IMR-90 (cell line): Measurements from ENCODE around the gene RYR1. TPM values are rescaled to one million over a fixed set of nuclear protein-coding genes. Genes with fewer than 3 reads are reported as not detected.

Source experiments
- ATAC-seq: fragments of 200-7000 bp; cut with Tn5 transposase; 2 replicates; pipeline ENCODE4 v1.9.1; 2020; ENCODE audit warnings: low read depth, mild to moderate bottlenecking, moderate library complexity
- BruUV-seq: library from RNA; stranded (reverse); fragments of 400-500 nt; replicated peaks from 2 replicates; lab custom pipeline; 2021; lab: Mats Ljungman, UMichigan
- CTCF ChIA-PET: fragments of 300-600 bp; formaldehyde crosslinking; extraction: SDS; loops from one replicate; lab custom pipeline; 2021; ENCODE audit warnings: antibody characterized with exemption; lab: Yijun Ruan, JAX
- POLR2A ChIA-PET: fragments of 300-600 bp; sonication (Branson Sonifier 250); formaldehyde crosslinking; loops from one replicate; lab custom pipeline; 2022; ENCODE audit warnings: antibody characterized with exemption; ENCODE audit not compliant: unreplicated experiment; lab: Charles Lee
- DNase-seq: peaks from one replicate; pipeline ENCODE4 v3.0.0; 2013
- H2AFZ ChIP-seq: replicated peaks from 2 replicates; pipeline ENCODE3; 2013; ENCODE audit warnings: low read length, mild to moderate bottlenecking; ENCODE audit not compliant: poor library complexity
- H2AK5ac ChIP-seq: 2 replicates; pipeline ENCODE4 v1.6.1; 2013; ENCODE audit warnings: low read depth, low read length, inconsistent platforms
- H2AK9ac ChIP-seq: replicated peaks from 2 replicates; pipeline ENCODE3; 2013; ENCODE audit warnings: mild to moderate bottlenecking, low read depth, low read length, moderate library complexity; ENCODE audit not compliant: poor library complexity
- H2BK120ac ChIP-seq: 2 replicates; pipeline ENCODE4 v1.6.1; 2013; ENCODE audit warnings: low read depth, low read length, inconsistent platforms
- H2BK15ac ChIP-seq: 3 replicates; pipeline ENCODE4 v1.6.1; 2013; ENCODE audit warnings: low read depth, low read length, inconsistent platforms
- H2BK20ac ChIP-seq: 2 replicates; pipeline ENCODE4 v1.6.1; 2013; ENCODE audit warnings: low read depth, mild to moderate bottlenecking, inconsistent platforms, low read length, moderate library complexity
- H2BK5ac ChIP-seq: 2 replicates; pipeline ENCODE4 v1.6.1; 2013; ENCODE audit warnings: mild to moderate bottlenecking, low read depth, low read length, inconsistent platforms; ENCODE audit not compliant: poor library complexity, severe bottlenecking
- H3K14ac ChIP-seq: replicated peaks from 2 replicates; pipeline ENCODE4 v1.6.1; 2013; ENCODE audit warnings: low read depth, low read length, inconsistent platforms
- H3K18ac ChIP-seq: 2 replicates; pipeline ENCODE4 v1.6.1; 2013; ENCODE audit warnings: low read depth, low read length, control low read depth
- H3K23ac ChIP-seq: 2 replicates; pipeline ENCODE4 v1.6.1; 2013; ENCODE audit warnings: low read depth, low read length, inconsistent platforms
- H3K27ac ChIP-seq: 2 replicates; pipeline ENCODE4 v1.5.1; 2013; ENCODE audit warnings: mild to moderate bottlenecking, control low read depth, low read length; ENCODE audit not compliant: insufficient read depth
- H3K27me3 ChIP-seq: 2 replicates; pipeline ENCODE4 v1.6.1; 2013; ENCODE audit warnings: low read length; ENCODE audit not compliant: control insufficient read depth, insufficient read depth
- H3K36me3 ChIP-seq: 2 replicates; pipeline ENCODE4 v1.6.1; 2013; ENCODE audit warnings: low read length, mixed read lengths; ENCODE audit not compliant: control insufficient read depth, insufficient read depth
- H3K4ac ChIP-seq: 2 replicates; pipeline ENCODE4 v1.6.1; 2013; ENCODE audit warnings: low read depth, low read length, inconsistent platforms
- H3K4me1 ChIP-seq: 2 replicates; pipeline ENCODE4 v1.6.1; 2013; ENCODE audit warnings: low read length, mixed read lengths; ENCODE audit not compliant: control insufficient read depth, insufficient read depth
- H3K4me2 ChIP-seq: 2 replicates; pipeline ENCODE4 v1.6.1; 2013; ENCODE audit warnings: low read depth, mild to moderate bottlenecking, control low read depth, low read length, moderate library complexity
- H3K4me3 ChIP-seq: 2 replicates; pipeline ENCODE4 v1.5.1; 2013; ENCODE audit warnings: low read depth, mild to moderate bottlenecking, control low read depth, low read length, moderate library complexity; ENCODE audit not compliant: insufficient read depth
- H3K56ac ChIP-seq: 2 replicates; pipeline ENCODE4 v1.6.1; 2013; ENCODE audit warnings: low read length, inconsistent platforms; ENCODE audit not compliant: insufficient read depth; ENCODE audit errors: extremely low read depth
- H3K79me1 ChIP-seq, 2 experiments: 2 replicates each; pipeline ENCODE4 v1.6.1; 2013; ENCODE audit warnings: low read length in 2 of 2, inconsistent platforms in 1 of 2, low read depth in 1 of 2
- H3K9ac ChIP-seq: 2 replicates; pipeline ENCODE4 v1.6.1; 2013; ENCODE audit warnings: low read depth, low read length, control low read depth
- H3K9me1 ChIP-seq: 2 replicates; pipeline ENCODE4 v1.6.1; 2013; ENCODE audit warnings: low read length, inconsistent platforms; ENCODE audit not compliant: insufficient read depth
- H3K9me3 ChIP-seq: 2 replicates; pipeline ENCODE4 v1.6.1; 2013; ENCODE audit warnings: low read length; ENCODE audit not compliant: control insufficient read depth, insufficient read depth
- H4K20me1 ChIP-seq: 2 replicates; pipeline ENCODE4 v1.6.1; 2013; ENCODE audit warnings: low read length, inconsistent platforms; ENCODE audit not compliant: insufficient read depth
- H4K5ac ChIP-seq: 2 replicates; pipeline ENCODE4 v1.6.1; 2013; ENCODE audit warnings: mild to moderate bottlenecking, low read depth, low read length, control low read depth
- H4K8ac ChIP-seq, 2 experiments: 2 replicates each; pipeline ENCODE4 v1.6.1; 2013; ENCODE audit warnings: low read depth in 2 of 2, low read length in 2 of 2, control low read depth in 1 of 2, inconsistent platforms in 1 of 2
- H4K91ac ChIP-seq: 2 replicates; pipeline ENCODE4 v1.6.1; 2013; ENCODE audit warnings: low read depth, low read length, inconsistent platforms; ENCODE audit not compliant: insufficient read depth
- BHLHE40 ChIP-seq: fragments of 150-350 bp; IDR thresholded peaks from 2 replicates; pipeline ENCODE4 v1.6.1; 2016; ENCODE audit warnings: mild to moderate bottlenecking, low read depth, low read length
- CEBPB ChIP-seq: IDR thresholded peaks from 2 replicates; pipeline ENCODE4 v1.6.1; 2012; ENCODE audit warnings: low read depth, low read length, improper control_type of control experiment
- CHD1 ChIP-seq: IDR thresholded peaks from 2 replicates; pipeline ENCODE4 v1.6.1; 2012; ENCODE audit warnings: low read depth, low read length, improper control_type of control experiment
- ELK1 ChIP-seq: fragments of 150-350 bp; IDR thresholded peaks from 2 replicates; pipeline ENCODE4 v1.6.1; 2016; ENCODE audit warnings: low read depth, mild to moderate bottlenecking, low read length, moderate library complexity, borderline replicate concordance
- FOS ChIP-seq: fragments of 150-350 bp; IDR thresholded peaks from 2 replicates; pipeline ENCODE4 v1.6.1; 2016; ENCODE audit warnings: low read depth, low read length
- MAFK ChIP-seq: IDR thresholded peaks from 2 replicates; pipeline ENCODE4 v1.6.1; 2012; ENCODE audit warnings: low read depth, low read length, improper control_type of control experiment
- MAZ ChIP-seq: IDR thresholded peaks from 2 replicates; pipeline ENCODE4 v1.6.1; 2012; ENCODE audit warnings: low read depth, mild to moderate bottlenecking, low read length, improper control_type of control experiment, moderate library complexity, borderline replicate concordance
- MXI1 ChIP-seq: IDR thresholded peaks from 2 replicates; pipeline ENCODE4 v1.6.1; 2012; ENCODE audit warnings: low read depth, mild to moderate bottlenecking, low read length, moderate library complexity, borderline replicate concordance
- NFE2L2 ChIP-seq: fragments of 150-350 bp; IDR thresholded peaks from 2 replicates; pipeline ENCODE4 v1.6.1; 2016; ENCODE audit warnings: low read depth, mild to moderate bottlenecking, low read length
- RAD21 ChIP-seq: IDR thresholded peaks from 2 replicates; pipeline ENCODE4 v1.6.1; 2012; ENCODE audit warnings: low read length, improper control_type of control experiment
- RCOR1 ChIP-seq: IDR thresholded peaks from 2 replicates; pipeline ENCODE4 v1.6.1; 2012; ENCODE audit warnings: mild to moderate bottlenecking, low read length, improper control_type of control experiment; ENCODE audit not compliant: insufficient replicate concordance
- RFX5 ChIP-seq: IDR thresholded peaks from 2 replicates; pipeline ENCODE4 v1.8.0; 2012; ENCODE audit warnings: low read depth, mild to moderate bottlenecking, low read length, moderate library complexity
- SMC3 ChIP-seq: fragments of 150-350 bp; IDR thresholded peaks from 2 replicates; pipeline ENCODE4 v1.6.1; 2016; ENCODE audit warnings: low read depth, mild to moderate bottlenecking, antibody characterized with exemption, low read length, moderate library complexity
- WGBS, 2 experiments: methylation state at CpG; one replicate each; pipeline versions ENCODE4 v1.1.5 to v1.1.7; 2013; ENCODE audit warnings: missing lambda C conversion rate in 2 of 2; ENCODE audit not compliant: insufficient read length in 1 of 2; ENCODE audit errors: extremely low coverage in 2 of 2; 5-methylcytosine and 5-hydroxymethylcytosine counted together
- dilution Hi-C: fragments of 300-500 bp; cut with HindIII; formaldehyde crosslinking; loops from one replicate; pipeline ENCODE4 v1.14.3; 2018; ENCODE audit warnings: low sequenced_read_pairs; ENCODE audit not compliant: unreplicated experiment
- in situ Hi-C: fragments of 300-500 bp; cut with MboI; formaldehyde crosslinking; loops from 3 replicates; pipeline ENCODE4 v1.14.3; 2019; ENCODE audit warnings: low sequenced_read_pairs, inconsistent platforms, mixed read lengths
- intact Hi-C: fragments of 100-400 bp; cut with micrococcal nuclease; formaldehyde crosslinking; loops from 2 replicates; pipeline ENCODE4 v1.10.0; 2022
- polyA plus RNA-seq, 3 experiments: library from polyadenylated mRNA; depleted of rRNA; stranded (reverse); fragments of >200 nt; gene quantifications; 2 replicates each; pipeline ENCODE4 v1.2.3, GENCODE V29; 2012; ENCODE audit warnings: low replicate concordance in 1 of 3
- total RNA-seq: library from RNA; depleted of rRNA; stranded (reverse); fragments of >200 nt; gene quantifications from 2 replicates; pipeline ENCODE4 v1.2.3, GENCODE V29; 2012
- TF ChIP-seq, protein P1 (sequence below): fragments of 150-350 bp; IDR thresholded peaks from 2 replicates; pipeline ENCODE4 v1.6.1; 2017; ENCODE audit warnings: mild to moderate bottlenecking, antibody characterized with exemption, low read length, low read depth

The RYR1 gene
- total and polyA plus RNA-seq, 2 of the 4 experiments (the other 2 are of a cell fraction): not detected

GRCh38 chr19:38389957-38390924 lies 43.2 kb upstream of the RYR1 start:
- BruUV-seq: no TSS peak
- Histone ChIP-seq H4K91ac (peak overlapping the region; percentile 96), H3K27ac (peak overlapping the region; percentile 73), H4K20me1 (peaks cover 8% of the 10 kb centered on the region), H3K79me1 (peaks cover 11 to 36% of the 10 kb centered on the region in 2 experiments; a peak in 3 of 4 replicates), H3K4me2 (peak overlapping the region; percentile 70), H3K56ac (no peak overlapping the region), H2BK15ac (peak overlapping the region; percentile 93), H4K8ac (peak overlapping the region; percentile 83 to 96), H3K18ac (peak overlapping the region; percentile 43; the same call in 1 of the 2 replicates), H2BK5ac (peak overlapping the region; percentile 54), H3K4me1 (peaks cover 4% of the 10 kb centered on the region), H2AK5ac (peak overlapping the region; percentile 100), H3K4me3 (peak overlapping the region; percentile 67), H3K9ac (peak overlapping the region; percentile 49), H3K23ac (peak overlapping the region; percentile 89), H3K14ac (peak overlapping the region; percentile 95), H3K4ac (peak overlapping the region; percentile 97), H2BK120ac (peak overlapping the region; percentile 89), H3K9me3 (no peaks in the 10 kb centered on the region), H2AFZ (peak overlapping the region; percentile 61), H2BK20ac (peak overlapping the region; percentile 92), H4K5ac (peak overlapping the region; percentile 82), H3K9me1 (peaks cover 7% of the 10 kb centered on the region), H2AK9ac (peak overlapping the region; percentile 98), H3K27me3 (no peaks in the 10 kb centered on the region), H3K36me3 (peaks cover 16% of the 10 kb centered on the region)
- dilution Hi-C loops (no loop called here), intact Hi-C loops (loop anchor here (2.0 to 5.0 kb wide), 2 partner anchors 15 to 158 kb away; partner anchors contain the start of gene PSMD8), in situ Hi-C loops (no loop called here)
- ChIA-PET POLR2A (interaction anchor here (0.5 to 1.5 kb wide), 5 partner anchors 13 to 946 kb away, joined by 3 to 6 read pairs (median 3); partner anchors contain the start of gene FAM98C), CTCF (interaction anchor here (0.7 to 1.0 kb wide), 2 partner anchors 13 to 30 kb away, joined by 4 to 5 read pairs; partner anchors contain the start of gene FAM98C)
- 39% methylated on average over 8 of the region's 22 CpGs; no CpG with 5 or more reads in 1 of the 2 experiments for WGBS, 2 experiments
- DNase-seq (no peak), ATAC-seq (no peak)
- no peak for TF ChIP-seq MAFK
- no peak for TF ChIP-seq ELK1
- TF ChIP-seq, protein P1, sequence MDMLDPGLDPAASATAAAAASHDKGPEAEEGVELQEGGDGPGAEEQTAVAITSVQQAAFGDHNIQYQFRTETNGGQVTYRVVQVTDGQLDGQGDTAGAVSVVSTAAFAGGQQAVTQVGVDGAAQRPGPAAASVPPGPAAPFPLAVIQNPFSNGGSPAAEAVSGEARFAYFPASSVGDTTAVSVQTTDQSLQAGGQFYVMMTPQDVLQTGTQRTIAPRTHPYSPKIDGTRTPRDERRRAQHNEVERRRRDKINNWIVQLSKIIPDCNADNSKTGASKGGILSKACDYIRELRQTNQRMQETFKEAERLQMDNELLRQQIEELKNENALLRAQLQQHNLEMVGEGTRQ: no peak
- no peak for TF ChIP-seq RFX5
- no peak for TF ChIP-seq MXI1
- TF ChIP-seq RCOR1: no peak
- TF ChIP-seq NFE2L2: no peak
- TF ChIP-seq CHD1: no peak
- TF ChIP-seq MAZ: no peak
- no peak for TF ChIP-seq SMC3
- TF ChIP-seq CEBPB: no peak
- no peak for TF ChIP-seq RAD21
- no peak for TF ChIP-seq BHLHE40
- TF ChIP-seq FOS: no peak
